HFF-Myc (cell line): ENCODE measurements around the gene KRTAP5-5.
A peak's percentile ranks its signal among the peaks of the same experiment; 100 is the strongest.

Source experiments
- DNase-seq: peaks from one replicate; pipeline ENCODE4 v3.0.0-alpha.2; 2011; ENCODE audit warnings: low read depth; ENCODE audit errors: extremely low read depth
- H3K4me3 ChIP-seq: replicated peaks from 2 replicates; pipeline ENCODE4 v1.5.1; 2011; ENCODE audit warnings: low read depth, mild to moderate bottlenecking, control low read depth, low read length
- TF ChIP-seq, protein P1 (sequence below): IDR thresholded peaks from 2 replicates; pipeline ENCODE4 v1.5.1; 2012; ENCODE audit warnings: mild to moderate bottlenecking, low read depth, low read length, control low read depth; ENCODE audit errors: missing control alignments

KRTAP5-5 gene

DNA sequence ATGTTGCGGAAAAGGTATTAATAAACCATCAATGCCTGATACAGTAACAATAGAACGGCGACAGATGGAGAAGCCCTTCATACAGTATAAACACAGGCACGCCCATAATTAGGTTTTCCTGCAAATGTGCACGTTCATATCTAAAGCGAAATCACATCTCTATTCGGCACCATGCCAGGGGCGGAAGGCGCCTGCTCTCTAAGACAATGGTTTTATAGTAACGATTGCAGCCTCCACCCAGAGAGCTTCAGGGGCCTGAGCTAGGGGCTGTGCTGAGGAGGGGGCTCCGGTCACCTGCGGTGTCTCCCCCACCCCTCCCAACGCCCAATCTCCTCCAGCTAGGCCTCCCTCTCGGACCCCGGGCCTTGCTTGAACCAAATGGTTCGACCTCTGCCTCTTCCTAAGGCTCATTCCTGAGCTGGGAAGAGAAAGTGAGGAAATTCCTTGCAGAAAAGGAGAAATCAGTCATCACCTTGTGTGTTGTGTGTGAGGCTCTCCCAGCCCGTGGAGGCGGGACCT lies 9.6 kb downstream of the KRTAP5-5 start:
- TF ChIP-seq, protein P1, sequence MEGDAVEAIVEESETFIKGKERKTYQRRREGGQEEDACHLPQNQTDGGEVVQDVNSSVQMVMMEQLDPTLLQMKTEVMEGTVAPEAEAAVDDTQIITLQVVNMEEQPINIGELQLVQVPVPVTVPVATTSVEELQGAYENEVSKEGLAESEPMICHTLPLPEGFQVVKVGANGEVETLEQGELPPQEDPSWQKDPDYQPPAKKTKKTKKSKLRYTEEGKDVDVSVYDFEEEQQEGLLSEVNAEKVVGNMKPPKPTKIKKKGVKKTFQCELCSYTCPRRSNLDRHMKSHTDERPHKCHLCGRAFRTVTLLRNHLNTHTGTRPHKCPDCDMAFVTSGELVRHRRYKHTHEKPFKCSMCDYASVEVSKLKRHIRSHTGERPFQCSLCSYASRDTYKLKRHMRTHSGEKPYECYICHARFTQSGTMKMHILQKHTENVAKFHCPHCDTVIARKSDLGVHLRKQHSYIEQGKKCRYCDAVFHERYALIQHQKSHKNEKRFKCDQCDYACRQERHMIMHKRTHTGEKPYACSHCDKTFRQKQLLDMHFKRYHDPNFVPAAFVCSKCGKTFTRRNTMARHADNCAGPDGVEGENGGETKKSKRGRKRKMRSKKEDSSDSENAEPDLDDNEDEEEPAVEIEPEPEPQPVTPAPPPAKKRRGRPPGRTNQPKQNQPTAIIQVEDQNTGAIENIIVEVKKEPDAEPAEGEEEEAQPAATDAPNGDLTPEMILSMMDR: no peak
- no peak overlapping the region for H3K4me3 ChIP-seq
- no peak for DNase-seq

DNA sequence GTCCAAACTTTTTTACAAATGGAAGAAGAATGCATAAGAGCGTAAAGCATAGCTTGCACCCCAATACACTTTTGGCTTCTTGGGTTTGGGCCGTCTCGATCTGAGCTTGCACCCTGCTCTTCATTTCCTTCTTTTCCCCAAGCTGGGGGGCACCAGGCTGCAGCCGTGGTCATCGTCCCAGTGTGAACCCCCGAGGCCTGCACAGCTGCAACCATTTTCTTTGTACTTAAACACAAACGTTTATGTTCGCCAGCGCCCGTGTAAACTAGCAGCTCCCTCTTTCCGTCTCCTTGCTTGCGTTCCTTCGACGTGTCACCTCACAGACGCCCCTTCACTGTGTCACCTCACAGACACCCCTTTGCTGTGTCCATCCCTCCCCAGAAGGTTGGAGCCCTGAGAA lies 10.1 kb downstream of the KRTAP5-5 start:
- H3K4me3 ChIP-seq: no peak overlapping the region
- TF ChIP-seq, protein P1: no peak

DNA sequence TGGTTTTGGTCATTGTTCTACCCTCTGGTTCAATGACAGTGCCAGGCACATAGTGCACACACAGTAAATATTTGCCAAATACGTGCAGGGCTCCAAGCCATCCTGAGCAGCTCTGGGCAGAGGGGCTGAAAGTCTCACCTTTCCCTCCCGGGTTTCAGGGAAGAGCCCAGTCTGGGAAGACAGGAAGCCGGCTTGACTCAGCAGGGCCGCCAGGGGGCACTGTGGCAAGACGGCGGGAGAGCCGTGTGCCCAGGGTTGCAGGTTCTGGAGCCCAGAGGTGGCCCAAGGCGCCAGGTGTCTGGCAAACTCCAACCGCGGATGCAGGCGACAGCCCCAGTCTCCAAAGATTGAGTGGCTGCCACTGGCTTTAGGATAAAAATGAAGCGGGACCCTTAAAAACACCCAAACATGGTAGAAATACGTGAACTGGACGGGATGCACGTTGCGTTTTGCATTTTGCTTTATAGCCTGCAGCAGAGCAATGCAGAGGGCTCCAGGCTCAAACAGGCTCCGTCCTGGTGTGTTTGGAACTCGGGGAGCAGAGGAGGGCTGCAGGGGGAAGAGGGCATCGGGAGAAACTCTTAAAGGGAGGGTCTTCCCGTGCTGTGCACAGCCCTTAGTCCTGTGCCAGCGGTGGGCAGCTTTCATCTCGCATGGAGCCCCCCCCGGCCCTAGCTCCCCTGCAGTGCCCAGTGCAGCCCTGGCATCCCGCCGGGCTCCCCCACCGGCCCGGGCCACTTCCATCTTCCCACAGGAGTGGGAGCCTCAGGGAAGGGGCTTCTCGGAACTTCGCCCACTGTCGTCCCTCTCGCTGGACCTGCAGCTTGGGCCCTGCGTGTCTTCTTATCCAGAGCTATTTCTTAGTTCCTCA lies 10.7 kb downstream of the KRTAP5-5 start:
- TF ChIP-seq, protein P1: peak; percentile 95
- H3K4me3 ChIP-seq: no peak overlapping the region
- DNase-seq: no peak

More for the DNA sequence above, 10.1 kb downstream of the KRTAP5-5 start:
- no peak for DNase-seq

DNA sequence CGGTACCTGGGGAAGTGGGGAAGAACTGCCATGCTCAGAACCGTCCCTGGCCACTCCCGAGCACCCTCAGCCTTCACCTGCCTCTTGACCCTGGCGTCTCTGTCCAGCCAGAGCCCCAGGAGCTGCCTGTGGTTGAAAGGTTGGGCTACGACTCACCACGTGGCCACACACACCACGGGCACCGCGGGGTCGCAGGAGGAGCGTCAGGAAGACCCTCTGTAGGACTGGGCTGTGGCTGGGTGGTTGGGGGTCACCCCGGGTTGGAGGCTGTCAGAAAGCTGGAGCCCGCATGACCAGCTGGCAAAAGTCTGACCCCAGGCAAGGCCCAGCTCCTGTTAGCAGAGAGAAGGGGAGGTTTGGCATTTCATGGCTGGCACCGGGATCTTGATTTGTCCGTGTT lies 11.5 kb downstream of the KRTAP5-5 start:
- TF ChIP-seq, protein P1: no peak

DNA sequence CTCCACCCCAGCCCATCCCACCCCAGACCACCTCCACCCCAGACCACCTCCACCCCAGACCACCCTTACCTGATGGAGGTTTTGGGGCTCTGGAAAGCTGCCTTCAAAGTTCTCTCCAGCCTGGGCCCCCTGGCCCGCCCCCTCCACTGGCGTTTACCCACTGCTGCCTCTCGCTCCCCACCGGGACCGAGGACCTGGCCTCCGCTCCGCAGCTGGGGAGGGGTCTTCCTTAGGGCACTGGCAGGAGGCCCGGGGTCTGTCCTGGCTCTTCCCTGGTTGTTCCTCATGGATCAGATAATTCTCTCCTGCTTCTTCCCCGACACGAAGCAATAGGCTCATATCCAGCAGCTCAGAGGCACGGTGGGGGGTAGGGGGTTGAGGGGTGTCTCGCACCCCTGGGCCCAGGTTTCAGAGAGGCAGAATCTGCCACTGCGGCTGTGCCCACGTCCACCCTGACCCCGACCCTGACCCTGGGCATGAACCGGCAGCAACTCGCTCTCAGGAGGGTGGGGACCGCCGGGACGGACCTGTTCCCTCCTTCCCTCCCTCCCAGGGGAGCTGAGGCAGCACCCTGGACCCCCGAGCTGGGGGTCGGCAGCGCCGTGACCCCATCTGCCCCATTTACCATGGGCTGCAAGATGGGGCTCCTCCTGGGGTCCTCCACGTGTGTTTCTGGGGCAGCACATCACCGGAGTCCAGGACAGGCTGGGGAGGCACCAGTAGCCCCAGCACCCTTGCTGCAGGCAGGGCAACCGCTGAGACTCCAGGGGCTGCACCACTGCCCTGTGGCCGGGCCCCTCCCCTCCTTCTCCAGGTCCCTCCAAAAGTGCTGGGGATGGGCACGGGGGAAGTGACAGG lies 12.9 kb downstream of the KRTAP5-5 start:
- DNase-seq: no peak
- TF ChIP-seq, protein P1: no peak
- H3K4me3 ChIP-seq: no peak overlapping the region

More for the DNA sequence above, 11.5 kb downstream of the KRTAP5-5 start:
- no peak overlapping the region for H3K4me3 ChIP-seq
- no peak for DNase-seq

DNA sequence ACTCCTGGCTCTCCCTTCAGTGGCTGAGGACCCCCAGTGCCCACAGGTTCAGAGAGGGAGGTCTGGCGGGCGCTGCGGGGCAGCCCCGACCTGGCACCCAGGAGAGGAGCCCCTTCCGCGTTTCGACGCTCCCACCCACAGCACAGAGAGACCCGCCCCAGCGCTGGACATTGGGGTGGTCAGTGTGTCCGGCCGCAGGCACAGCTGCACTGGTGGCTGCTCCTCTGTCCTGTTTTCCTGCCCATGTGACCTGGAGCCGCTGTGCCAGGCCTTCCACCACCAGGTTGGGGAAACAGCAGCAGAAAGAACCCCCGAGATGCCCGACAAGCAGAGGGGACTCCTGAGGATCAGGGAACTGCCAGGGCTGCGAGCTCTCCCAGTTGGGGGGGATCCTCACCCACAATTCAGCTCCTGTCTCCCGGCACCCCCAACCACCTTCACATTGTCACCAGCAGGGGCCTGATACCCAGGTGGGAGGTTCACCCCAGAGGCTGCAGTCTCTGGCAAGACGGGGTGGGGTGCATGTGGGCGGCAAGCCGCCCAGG lies 13.6 kb downstream of the KRTAP5-5 start:
- TF ChIP-seq, protein P1: no peak
- DNase-seq: no peak
- H3K4me3 ChIP-seq: no peak overlapping the region
